GM12891 (cell line): Measurements from ENCODE around the gene TRIB2.
A peak's percentile ranks its signal among the peaks of the same experiment; 100 is the strongest.

Experiments used
- DNase-seq: peaks from one replicate; pipeline ENCODE4 v3.0.0; 2011; ENCODE audit warnings: low spot score; ENCODE audit not compliant: insufficient read length
- FAIRE-seq: peaks from 2 replicates; lab custom pipeline; 2011; peaks lifted over from hg19 to GRCh38; lab: Jason Lieb, UNC
- PAX5 ChIP-seq: IDR thresholded peaks from 2 replicates; pipeline ENCODE4 v1.6.1; 2011; ENCODE audit warnings: low read length, moderate library complexity, mild to moderate bottlenecking; ENCODE audit not compliant: insufficient read depth, severe bottlenecking
- POLR2A ChIP-seq: IDR thresholded peaks from 2 replicates; pipeline ENCODE4 v1.6.1; 2011; ENCODE audit warnings: low read depth, low read length, control low read depth
- POLR2AphosphoS5 ChIP-seq: IDR thresholded peaks from 2 replicates; pipeline ENCODE4 v1.6.1; 2011; ENCODE audit warnings: low read depth, low read length, control low read depth
- POU2F2 ChIP-seq: IDR thresholded peaks from 2 replicates; pipeline ENCODE4 v1.6.1; 2011; ENCODE audit warnings: low read depth, mild to moderate bottlenecking, control low read depth, low read length, moderate library complexity
- SPI1 ChIP-seq: IDR thresholded peaks from 2 replicates; pipeline ENCODE4 v1.6.1; 2011; ENCODE audit warnings: low read depth, low read length, control low read depth
- TAF1 ChIP-seq: IDR thresholded peaks from 2 replicates; pipeline ENCODE4 v1.6.1; 2011; ENCODE audit warnings: low read depth, low read length, control low read depth

TRIB2 gene

GRCh38 chr2:12682017-12682416 is 34.7 kb upstream of the TRIB2 start:
- FAIRE-seq (no peak), DNase-seq (no peak)
- TF ChIP-seq PAX5, result no peak
- TF ChIP-seq SPI1, result no peak
- TF ChIP-seq TAF1, result no peak
- no peak for TF ChIP-seq POU2F2
- TF ChIP-seq POLR2A, result no peak

GRCh38 chr2:12683457-12684100 is 33.2 kb upstream of the TRIB2 start:
- TF ChIP-seq PAX5 (no peak), POLR2AphosphoS5 (no peak), POLR2A (no peak), POU2F2 (no peak), TAF1 (no peak), SPI1 (no peak)
- no peak for FAIRE-seq

GRCh38 chr2:12684471-12684936 is 32.2 kb upstream of the TRIB2 start:
- FAIRE-seq (no peak), DNase-seq (no peak)
- TF ChIP-seq SPI1, result no peak

More at GRCh38 chr2:12683457-12684100, 33.2 kb upstream of the TRIB2 start:
- no peak for DNase-seq

- no peak for DNase-seq
- TF ChIP-seq POLR2AphosphoS5, result no peak
- no peak for TF ChIP-seq SPI1
- no peak for TF ChIP-seq POLR2A
- TF ChIP-seq POU2F2, result no peak
- TF ChIP-seq PAX5, result no peak
- no peak for TF ChIP-seq TAF1
- no peak for FAIRE-seq
Measured at GRCh38 chr2:12685145-12685544, 31.6 kb upstream of the TRIB2 start.

- DNase-seq, result no peak
- no peak for TF ChIP-seq PAX5
- TF ChIP-seq POLR2A, result no peak
- TF ChIP-seq POLR2AphosphoS5, result no peak
- TF ChIP-seq POU2F2, result no peak
- TF ChIP-seq TAF1, result no peak
- TF ChIP-seq SPI1, result no peak
- FAIRE-seq, result no peak
Measured at GRCh38 chr2:12685956-12686355, 30.8 kb upstream of the TRIB2 start.

GRCh38 chr2:12686708-12687283 is 29.9 kb upstream of the TRIB2 start:
- FAIRE-seq (no peak), DNase-seq (no peak)
- TF ChIP-seq TAF1 (no peak), POU2F2 (no peak), PAX5 (no peak), POLR2AphosphoS5 (no peak), POLR2A (no peak), SPI1 (no peak)

GRCh38 chr2:12688091-12688490 is 28.6 kb upstream of the TRIB2 start:
- TF ChIP-seq SPI1, result no peak
- TF ChIP-seq PAX5, result no peak
- TF ChIP-seq POLR2A, result no peak
- TF ChIP-seq POLR2AphosphoS5, result no peak
- TF ChIP-seq POU2F2, result no peak
- TF ChIP-seq TAF1, result no peak
- no peak for DNase-seq
- FAIRE-seq, result no peak

GRCh38 chr2:12688893-12689292 is 27.8 kb upstream of the TRIB2 start:
- no peak for TF ChIP-seq TAF1
- no peak for TF ChIP-seq POLR2A
- no peak for TF ChIP-seq PAX5
- no peak for TF ChIP-seq POLR2AphosphoS5
- TF ChIP-seq SPI1, result no peak
- DNase-seq (no peak), FAIRE-seq (no peak)

GRCh38 chr2:12693509-12693908 is 23.2 kb upstream of the TRIB2 start:
- no peak for TF ChIP-seq POLR2AphosphoS5
- no peak for TF ChIP-seq POU2F2
- TF ChIP-seq PAX5, result no peak
- no peak for TF ChIP-seq TAF1
- TF ChIP-seq SPI1, result no peak
- FAIRE-seq, result no peak
- no peak for DNase-seq

- no peak for FAIRE-seq
- no peak for DNase-seq
- TF ChIP-seq PAX5, result no peak
- no peak for TF ChIP-seq TAF1
- peak; percentile 74 for TF ChIP-seq SPI1
- no peak for TF ChIP-seq POLR2AphosphoS5
Measured at GRCh38 chr2:12694990-12695774, 21.6 kb upstream of the TRIB2 start.
